ENCODE measurements around the gene MARCHF9. TPM values are rescaled to one million over a fixed set of nuclear protein-coding genes. Genes with fewer than 3 reads are reported as not detected.

Gene MARCHF9, protein sequence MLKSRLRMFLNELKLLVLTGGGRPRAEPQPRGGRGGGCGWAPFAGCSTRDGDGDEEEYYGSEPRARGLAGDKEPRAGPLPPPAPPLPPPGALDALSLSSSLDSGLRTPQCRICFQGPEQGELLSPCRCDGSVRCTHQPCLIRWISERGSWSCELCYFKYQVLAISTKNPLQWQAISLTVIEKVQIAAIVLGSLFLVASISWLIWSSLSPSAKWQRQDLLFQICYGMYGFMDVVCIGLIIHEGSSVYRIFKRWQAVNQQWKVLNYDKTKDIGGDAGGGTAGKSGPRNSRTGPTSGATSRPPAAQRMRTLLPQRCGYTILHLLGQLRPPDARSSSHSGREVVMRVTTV
- 2.4 TPM in 1 of 2 replicates, not detected in the other for polyA plus RNA-seq

DNA sequence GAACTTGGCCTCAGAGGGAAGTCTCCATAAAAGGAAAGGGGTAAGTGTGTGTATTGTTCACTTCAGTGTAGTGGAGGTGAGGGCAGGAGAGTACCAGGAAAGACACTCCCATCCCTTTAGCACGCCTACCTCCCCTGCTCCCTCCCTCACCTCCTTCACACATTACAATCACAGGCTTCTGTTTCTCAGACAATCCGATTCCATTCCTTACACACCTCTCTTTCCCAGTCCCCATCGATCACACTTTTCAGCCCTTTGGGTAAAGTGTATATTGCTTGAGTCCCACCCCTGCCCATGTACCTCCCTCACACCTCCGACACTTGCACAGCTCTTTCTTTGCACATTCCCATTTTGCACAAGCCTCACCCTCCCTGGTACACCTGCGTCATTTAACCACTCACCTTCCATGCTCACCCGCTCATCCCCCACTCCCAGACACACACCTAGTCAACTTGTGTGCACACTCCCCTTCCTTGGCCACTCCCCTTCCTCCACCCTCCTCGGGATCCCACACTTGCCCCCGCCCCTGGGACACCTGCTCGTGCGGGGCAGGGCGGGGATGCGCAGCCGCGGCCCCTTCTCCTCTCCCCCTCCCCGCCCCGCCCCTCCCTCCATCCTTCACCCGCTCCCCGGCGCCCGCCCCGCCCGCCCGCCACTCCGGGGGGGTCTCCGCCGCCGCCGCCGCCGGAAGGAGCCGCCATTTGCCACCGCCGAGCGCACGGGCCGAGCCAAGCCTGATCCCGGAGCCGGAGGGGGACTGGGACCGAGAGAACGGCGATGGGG is at the start of gene MARCHF9:
Gene MARCHF9 (plus strand): TSS at position 693 of the 783 bp plus-strand sequence. CDS start 426 bp downstream, outside the sequence.

DNA sequence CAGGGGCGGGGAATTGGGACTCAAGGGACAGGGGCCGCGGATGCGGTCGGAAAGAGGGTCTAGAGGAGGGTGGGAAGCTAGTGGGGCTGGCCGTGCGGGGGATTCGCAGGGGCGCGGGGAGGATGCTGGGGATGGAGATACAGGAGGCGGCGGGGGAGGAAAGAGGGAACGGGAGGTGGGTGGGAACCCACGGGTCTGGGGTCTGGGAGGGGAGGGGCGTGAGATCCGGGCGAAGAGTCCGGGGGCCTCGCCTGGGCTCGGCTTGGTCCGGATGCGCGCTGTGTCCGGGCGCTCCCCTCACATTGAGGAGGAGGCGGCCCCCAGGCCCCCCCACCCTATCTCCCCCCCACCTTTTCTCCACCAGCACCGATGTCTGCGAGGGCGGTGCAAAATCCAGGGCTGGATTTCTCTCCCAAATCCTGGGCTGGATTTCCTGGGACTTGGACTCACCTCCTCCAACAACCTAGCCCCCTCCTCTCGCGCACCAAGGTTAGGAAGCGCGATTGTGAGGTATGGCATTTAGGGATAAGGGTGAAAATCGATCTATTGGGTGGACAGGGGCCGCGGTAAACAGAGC is 16.2 kb upstream of the MARCHF9 start, which contains the start of gene AGAP2:
Gene AGAP2 (minus strand): TSS at position 82 of the 577 bp plus-strand sequence. CDS start 496 bp downstream, outside the sequence.

DNA sequence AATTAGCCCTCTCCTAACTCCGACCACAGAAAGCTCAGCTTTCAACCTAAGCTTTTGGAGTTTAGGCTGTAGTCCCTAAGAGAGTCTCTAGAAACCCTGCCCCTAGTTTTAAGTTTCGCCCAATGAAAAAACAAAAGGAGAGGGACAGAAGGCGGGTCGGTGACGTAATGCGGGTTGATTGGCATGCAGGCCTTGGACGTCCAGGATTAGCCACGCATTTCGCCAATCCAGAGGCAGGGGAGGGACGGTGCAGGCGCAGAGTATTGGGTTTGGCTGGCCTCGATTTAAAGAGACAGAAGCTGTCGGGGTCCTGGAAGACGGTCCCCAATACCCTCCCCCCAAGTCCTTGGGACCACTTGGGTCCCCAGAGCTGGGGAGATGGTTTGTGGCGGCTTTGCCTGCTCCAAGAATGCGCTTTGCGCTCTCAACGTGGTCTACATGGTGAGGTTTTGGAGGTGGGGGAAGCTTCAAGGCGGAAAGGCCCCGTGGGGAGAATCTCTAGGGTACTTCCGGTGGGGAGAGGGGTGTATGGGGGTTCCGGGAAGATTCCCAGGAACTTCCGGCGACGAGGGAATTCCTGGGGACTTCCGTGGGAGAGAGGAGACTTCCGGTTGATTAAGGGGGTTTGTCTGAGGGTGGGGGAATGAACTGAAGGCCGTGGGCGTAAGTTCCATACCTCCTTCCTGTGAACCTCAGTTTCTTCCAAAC is 10.0 kb upstream of the MARCHF9 start, which contains the start of gene TSPAN31:
Gene TSPAN31 (plus strand): TSS at position 263 of the 708 bp plus-strand sequence. CDS start 116 bp downstream, at position 379.

DNA sequence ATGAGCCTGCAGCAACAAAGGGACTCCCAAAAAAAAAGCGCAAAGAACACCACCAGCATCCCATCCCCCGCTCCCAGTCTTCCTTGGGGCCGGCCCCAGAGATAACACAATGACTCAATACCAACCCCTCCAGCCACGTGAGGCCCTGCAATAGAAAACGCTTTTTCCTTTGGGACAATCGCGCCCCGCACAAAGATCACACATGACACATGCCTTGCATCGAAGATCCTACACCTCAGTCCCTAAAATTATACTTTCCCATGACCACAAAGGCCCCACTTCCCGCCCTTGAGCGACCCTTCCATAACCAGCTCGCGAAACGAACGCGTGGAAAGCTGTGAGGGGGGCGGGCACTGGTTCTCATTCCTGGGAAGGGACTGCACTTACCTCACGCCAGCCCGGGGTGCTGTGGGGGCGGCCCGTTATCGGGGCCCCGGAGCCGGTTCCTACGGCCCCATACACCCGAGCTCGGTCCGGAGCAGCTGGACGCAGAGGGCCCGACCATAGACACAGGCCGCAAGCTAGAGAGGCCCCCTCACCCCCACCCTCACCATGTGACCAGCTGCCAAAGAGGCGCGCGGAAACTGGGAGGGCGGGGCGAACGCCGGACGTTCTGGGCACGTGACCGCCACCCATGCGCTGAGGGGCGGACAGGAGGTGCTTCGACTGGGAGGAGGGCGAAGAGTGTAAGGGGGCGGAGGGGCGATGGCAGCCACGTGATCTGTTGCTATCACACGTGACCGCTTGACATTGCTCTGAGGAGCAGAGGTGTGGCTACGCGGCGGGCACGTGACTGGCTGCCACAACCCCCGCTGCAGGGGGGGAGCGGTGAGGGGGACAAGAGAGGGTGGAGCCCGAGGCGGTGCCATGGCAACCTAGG is 2.9 kb upstream of the MARCHF9 start, which contains the start of gene CDK4:
Gene CDK4 (minus strand): TSS at position 523 of the 880 bp plus-strand sequence. CDS start 593 bp downstream, outside the sequence.

DNA sequence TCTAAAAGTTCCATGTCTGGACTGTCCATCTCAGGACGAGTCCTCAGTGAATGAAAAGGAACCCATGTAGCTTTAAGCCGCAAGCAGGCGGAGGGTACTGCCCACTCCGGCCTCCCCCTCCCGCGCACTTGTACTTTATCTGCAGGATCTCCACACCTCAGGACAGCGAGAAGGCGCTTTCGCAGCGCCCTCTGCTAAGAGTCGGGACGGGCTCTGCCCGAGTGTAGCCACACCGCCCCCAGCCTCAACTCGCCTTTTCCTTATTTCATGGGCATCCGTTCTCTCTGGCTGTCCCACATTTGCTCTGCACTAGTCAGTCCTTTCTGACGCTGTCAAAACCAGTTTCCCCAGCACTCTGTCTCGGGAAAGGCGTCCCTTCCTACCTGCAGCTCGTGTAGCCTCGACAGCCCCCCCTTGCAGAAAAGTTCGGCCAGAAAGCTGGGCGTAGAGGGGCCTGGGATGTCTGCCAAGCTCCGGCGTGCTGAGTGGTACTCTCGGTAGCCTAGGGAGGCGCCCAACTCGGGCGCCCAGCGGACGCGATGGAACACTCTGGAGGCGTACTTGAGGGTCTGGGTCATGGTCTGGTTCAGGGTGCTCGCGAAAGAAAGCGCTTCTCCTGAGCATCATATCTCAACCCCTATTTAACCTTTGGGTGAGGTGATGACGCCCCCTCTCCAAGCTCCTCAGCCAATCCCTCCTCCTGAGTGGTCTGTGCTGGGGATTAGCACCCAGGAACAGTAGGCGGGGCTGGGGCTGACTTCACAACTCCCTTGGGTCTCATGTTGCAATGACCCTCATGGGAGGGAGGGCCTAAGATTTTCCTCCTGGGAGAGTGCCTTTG is 11.8 kb downstream of the MARCHF9 start, which contains the start of gene CYP27B1:
Gene CYP27B1 (minus strand): TSS at position 615 of the 841 bp plus-strand sequence. CDS start 37 bp downstream, at position 578.

DNA sequence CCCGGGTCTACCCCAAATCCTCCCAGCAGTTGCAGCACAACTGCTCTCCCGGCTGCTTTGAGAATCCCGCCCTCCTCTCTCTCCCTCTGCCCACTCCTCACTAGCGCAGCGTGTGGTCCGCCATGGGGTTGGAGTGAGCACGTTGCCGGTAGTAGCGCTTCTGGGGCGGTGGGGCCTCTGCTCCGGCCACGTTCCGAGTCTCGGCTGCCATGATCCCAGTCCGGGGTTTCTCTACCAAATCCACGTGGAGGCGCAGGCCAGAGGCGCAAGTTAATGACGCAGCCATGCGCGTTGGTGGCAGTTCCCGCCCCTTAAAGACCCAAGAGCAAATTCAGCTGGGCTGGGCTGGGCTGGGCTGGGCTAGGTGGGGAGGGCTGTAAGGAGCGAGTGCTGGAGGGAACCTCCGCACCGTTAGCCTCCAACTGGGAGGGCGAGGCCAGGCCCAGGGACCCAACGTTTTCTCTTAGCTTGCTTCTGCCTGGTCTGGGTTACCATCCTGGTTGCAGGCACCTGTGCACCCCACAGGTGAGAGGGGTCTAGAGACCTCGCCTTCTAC is 17.0 kb downstream of the MARCHF9 start, which contains the start of gene METTL1:
Gene METTL1 (minus strand): TSS at position 233 of the 556 bp plus-strand sequence. CDS start 22 bp downstream, at position 211.

DNA sequence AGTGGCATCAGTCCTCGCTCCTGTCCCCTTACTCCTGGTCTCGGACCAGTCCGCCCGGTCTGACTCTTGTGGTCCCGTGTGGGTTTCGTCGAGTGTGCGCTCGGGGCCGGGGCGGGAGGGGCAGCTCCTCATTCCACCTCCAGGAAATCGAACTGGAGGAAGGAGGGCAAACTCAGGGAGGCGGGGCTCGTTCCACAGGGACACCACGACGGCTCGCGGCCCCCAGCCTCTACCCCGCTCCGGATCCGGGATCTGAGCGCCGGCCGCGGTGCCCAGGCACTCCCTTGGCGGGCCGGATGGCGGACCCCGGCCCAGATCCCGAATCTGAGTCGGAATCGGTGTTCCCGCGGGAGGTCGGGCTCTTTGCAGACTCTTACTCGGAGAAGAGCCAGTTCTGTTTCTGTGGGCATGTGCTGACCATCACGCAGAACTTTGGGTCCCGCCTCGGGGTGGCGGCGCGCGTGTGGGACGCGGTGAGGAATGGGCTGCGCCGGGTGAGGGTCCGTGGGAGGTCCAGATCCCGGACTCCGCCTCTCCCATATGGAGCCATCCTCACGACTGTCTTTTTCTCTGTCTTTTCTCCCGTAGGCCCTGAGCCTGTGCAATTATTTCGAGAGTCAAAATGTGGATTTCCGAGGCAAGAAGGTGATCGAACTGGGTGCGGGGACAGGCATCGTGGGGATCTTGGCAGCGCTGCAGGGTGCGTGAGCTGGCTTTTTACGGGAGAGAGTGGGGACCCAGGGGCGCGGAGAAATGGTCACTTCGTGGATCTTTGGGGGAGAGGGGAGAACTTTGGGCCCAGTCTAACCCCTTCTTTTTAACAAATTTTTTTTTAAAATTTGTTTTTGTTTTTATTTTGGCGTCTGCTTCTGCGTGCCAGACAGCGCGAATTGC is 17.8 kb downstream of the MARCHF9 start, which contains the start of gene EEF1AKMT3:
Gene EEF1AKMT3 (plus strand): TSS at position 186 of the 894 bp plus-strand sequence. CDS start 111 bp downstream, at position 297.

DNA sequence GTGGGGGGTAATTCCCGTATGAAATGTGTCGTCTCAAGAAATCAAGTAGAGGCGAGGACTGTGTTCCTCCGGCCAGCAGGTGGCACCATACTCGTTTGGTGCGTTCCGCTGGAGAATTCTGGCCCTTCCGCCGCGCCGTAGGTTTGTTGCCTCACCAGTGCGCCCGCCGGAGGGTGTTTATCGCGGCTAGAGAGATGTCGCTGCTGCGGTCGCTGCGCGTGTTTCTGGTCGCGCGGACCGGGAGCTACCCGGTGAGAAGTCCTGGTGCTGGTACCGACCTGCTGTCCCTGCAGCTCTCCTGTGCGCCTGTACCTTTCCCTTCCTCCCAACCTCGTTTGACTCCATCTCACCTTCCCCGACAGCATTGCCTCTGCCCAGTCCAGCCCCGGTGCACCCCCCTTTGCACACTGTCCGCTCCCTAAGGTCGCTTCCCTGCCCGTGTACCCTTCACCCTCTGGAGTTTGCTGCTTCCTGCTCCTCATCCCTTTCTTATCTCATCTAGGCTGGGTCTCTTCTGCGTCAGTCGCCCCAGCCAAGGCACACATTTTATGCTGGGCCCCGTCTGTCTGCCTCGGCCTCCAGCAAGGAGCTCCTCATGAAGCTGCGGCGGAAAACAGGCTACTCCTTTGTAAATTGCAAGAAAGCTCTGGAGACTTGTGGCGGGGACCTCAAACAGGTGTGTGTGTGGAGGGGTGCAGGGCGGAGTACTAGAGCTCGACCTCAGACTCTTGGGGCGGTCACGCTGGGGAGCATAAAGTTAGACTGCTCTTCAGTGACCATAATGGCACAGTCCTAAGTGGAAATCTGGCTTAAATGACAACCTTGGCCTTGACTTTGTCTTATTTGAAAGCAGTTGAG is 27.9 kb downstream of the MARCHF9 start, which contains the start of gene TSFM:
Gene TSFM (plus strand): TSS at position 180 of the 858 bp plus-strand sequence. CDS start 15 bp downstream, at position 195.

Other genes with a start within 250 kb of the MARCHF9 start
- 264 and 289 TPM in 2 replicates for gene DDIT3, start 234.6 kb upstream of the MARCHF9 start, polyA plus RNA-seq
- gene MBD6, start 232.3 kb upstream of the MARCHF9 start, polyA plus RNA-seq: 1.6 and 3.4 TPM in 2 replicates
- 111 and 115 TPM in 2 replicates for gene DCTN2, start 207.9 kb upstream of the MARCHF9 start, polyA plus RNA-seq
- 24.5 and 60.6 TPM in 2 replicates for gene KIF5A, start 205.1 kb upstream of the MARCHF9 start, polyA plus RNA-seq
- 81.0 and 95.3 TPM in 2 replicates for gene PIP4K2C, start 163.9 kb upstream of the MARCHF9 start, polyA plus RNA-seq
- 3.7 and 5.3 TPM in 2 replicates for gene DTX3, start 150.3 kb upstream of the MARCHF9 start, polyA plus RNA-seq
- not detected in 2 replicates for gene ARHGEF25, start 143.7 kb upstream of the MARCHF9 start, polyA plus RNA-seq
- 39.3 and 50.4 TPM in 2 replicates for gene B4GALNT1, start 121.9 kb upstream of the MARCHF9 start, polyA plus RNA-seq
- gene OS9, start 61.0 kb upstream of the MARCHF9 start, polyA plus RNA-seq: 32.1 and 60.1 TPM in 2 replicates
- 0.48 and 1.8 TPM in 2 replicates for gene AGAP2, start 16.4 kb upstream of the MARCHF9 start, polyA plus RNA-seq
- gene TSPAN31, start 10.1 kb upstream of the MARCHF9 start, polyA plus RNA-seq: 26.6 and 52.7 TPM in 2 replicates
- gene CDK4, start 2.8 kb upstream of the MARCHF9 start, polyA plus RNA-seq: 11.2 and 14.3 TPM in 2 replicates
- not detected in 2 replicates for gene CYP27B1, start 12.0 kb downstream of the MARCHF9 start, polyA plus RNA-seq
- gene METTL1, start 17.0 kb downstream of the MARCHF9 start, polyA plus RNA-seq: 19.2 and 33.9 TPM in 2 replicates
- gene EEF1AKMT3, start 17.5 kb downstream of the MARCHF9 start, polyA plus RNA-seq: 2.8 TPM in 1 of 2 replicates, not detected in the other
- 71.2 and 79.6 TPM in 2 replicates for gene TSFM, start 27.7 kb downstream of the MARCHF9 start, polyA plus RNA-seq
- gene AVIL, start 63.6 kb downstream of the MARCHF9 start, polyA plus RNA-seq: 0.22 and 1.2 TPM in 2 replicates
- 3.3 and 4.2 TPM in 2 replicates for gene CTDSP2, start 91.6 kb downstream of the MARCHF9 start, polyA plus RNA-seq
- gene ATP23, start 186.5 kb downstream of the MARCHF9 start, polyA plus RNA-seq: 10.2 and 13.2 TPM in 2 replicates

All from Purkinje cell (primary cell).